Stimulated activated CD4-positive, alpha-beta T cell treated with anti-CD3 and anti-CD28 coated beads, Interleukin-12 subunit alpha, Interleukin-12 subunit beta, amount 100 ng/mL, for 24 hours (primary cell): Measurements from ENCODE around the gene MEX3C.

Experiments used
- DNase-seq, 2 experiments: peaks; one replicate each; pipeline ENCODE4 v3.0.0-alpha.2; 2020; ENCODE audit warnings: low read depth in 2 of 2

The MEX3C gene

GRCh38 chr18:51197661-51198424 lies at the start of gene MEX3C:
Gene MEX3C (minus strand): TSS chr18:51197681. CDS start chr18:51197320, 361 bp downstream.
- peak; percentile 99 to 100 for DNase-seq

- no peak for DNase-seq
Observed at GRCh38 chr18:51241226-51241625, 43.7 kb upstream of the MEX3C start.

- DNase-seq = no peak
Observed at GRCh38 chr18:51236225-51236624, 38.7 kb upstream of the MEX3C start.

DNA sequence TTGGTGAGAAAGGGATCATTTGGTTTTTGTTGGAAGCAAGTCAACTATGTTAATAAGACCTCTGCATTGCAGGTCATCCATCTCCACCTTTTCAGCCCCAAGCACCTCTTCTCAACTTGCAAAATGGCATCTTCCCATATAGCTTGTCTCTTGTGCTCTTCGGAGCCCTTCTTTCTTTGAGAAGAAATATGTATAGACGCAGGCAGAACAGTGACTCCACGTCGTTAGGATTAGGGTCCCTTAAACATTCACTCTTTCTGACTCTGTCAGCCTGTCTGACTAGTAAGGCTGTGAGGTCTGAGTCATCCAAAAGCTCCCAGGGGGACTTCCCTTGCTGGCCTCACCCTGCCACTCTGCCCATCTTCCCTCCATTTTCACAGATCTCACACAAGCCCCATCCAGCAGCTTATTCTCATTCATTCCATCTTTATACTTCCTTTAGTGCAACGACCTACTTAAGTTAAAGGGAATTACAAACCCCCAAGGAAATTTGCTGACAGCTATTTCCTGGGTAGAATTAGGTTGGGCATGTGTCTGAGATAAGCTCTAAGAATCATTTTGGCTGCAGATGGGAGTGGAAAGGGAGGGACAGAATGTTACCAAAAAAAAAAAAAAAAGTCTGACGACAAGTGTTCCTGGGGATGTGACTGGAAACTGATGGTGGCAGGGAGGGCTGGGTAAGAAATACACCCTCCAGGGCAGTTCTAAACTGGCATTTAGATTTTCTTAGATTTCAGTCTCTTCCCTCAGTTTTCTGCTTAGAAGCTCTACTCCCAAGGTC lies 37.7 kb upstream of the MEX3C start:
- peak; percentile 16 to 19 for DNase-seq

- no peak for DNase-seq
Observed at GRCh38 chr18:51234117-51235008, 36.9 kb upstream of the MEX3C start.

- no peak for DNase-seq
Observed at GRCh38 chr18:51229328-51229727, 31.8 kb upstream of the MEX3C start.

DNA sequence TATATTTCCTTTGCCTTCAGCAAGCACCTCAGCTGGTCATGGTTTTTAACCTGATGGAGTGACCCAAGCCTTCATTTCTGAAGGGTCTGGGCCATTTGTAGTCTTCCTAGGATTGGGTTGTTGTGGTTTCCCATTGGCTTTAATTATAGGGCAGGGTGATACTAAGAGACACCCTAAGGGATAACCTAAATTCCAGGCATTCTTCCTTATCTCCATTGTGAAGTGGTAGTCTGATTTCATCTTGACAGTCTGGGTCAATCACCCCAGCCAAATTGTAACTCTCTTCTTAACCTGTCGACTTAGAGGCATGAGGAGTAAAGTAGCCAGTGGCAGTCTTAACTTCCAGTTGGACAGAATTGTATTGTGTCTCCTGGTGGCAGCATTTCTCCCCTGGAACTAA lies 30.2 kb upstream of the MEX3C start:
- no peak for DNase-seq

- DNase-seq = no peak
Observed at GRCh38 chr18:51226587-51227350, 29.3 kb upstream of the MEX3C start.

DNA sequence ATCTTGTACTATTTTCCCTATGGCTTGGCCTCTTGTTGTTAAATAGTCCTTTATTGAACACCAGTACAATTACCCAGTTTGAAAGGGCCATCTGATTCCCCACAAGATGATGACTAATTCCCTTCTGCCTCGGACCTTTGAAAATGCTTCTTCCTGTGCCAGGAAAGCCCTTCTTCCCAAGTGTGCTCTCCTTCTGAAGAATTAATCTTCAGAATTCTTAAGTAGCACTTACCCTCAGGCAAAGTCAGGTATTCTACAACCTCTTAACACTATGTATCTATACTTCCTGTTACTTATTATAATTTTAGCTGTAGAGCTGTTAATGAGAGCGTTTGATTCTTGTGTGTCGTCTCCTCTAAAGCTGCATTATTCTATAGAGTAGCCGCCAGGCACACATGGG lies 28.6 kb upstream of the MEX3C start:
- no peak for DNase-seq

DNA sequence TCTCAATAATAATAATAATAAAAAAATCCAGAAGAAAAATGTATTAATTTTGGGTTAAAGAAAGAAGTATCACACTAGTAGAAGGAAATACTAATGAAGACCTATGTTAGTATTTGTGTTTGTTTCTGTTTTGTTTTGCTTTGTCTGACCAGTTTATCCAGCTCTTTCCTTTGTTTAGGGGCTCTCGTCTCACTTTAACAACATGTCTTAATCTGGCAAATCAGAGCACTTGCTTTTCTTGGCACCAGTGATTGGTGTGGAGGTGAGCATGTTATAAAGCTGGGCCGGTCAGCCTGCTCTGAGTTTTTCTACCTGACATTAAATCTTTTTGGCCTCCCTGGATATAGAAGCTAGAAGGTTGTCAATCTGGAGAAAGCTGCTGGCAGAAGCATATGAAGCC lies 15.1 kb upstream of the MEX3C start:
- DNase-seq = no peak

GRCh38 chr18:51211552-51211951 lies 14.1 kb upstream of the MEX3C start:
- peak in 1 of 2 experiments; percentile 35 for DNase-seq

DNA sequence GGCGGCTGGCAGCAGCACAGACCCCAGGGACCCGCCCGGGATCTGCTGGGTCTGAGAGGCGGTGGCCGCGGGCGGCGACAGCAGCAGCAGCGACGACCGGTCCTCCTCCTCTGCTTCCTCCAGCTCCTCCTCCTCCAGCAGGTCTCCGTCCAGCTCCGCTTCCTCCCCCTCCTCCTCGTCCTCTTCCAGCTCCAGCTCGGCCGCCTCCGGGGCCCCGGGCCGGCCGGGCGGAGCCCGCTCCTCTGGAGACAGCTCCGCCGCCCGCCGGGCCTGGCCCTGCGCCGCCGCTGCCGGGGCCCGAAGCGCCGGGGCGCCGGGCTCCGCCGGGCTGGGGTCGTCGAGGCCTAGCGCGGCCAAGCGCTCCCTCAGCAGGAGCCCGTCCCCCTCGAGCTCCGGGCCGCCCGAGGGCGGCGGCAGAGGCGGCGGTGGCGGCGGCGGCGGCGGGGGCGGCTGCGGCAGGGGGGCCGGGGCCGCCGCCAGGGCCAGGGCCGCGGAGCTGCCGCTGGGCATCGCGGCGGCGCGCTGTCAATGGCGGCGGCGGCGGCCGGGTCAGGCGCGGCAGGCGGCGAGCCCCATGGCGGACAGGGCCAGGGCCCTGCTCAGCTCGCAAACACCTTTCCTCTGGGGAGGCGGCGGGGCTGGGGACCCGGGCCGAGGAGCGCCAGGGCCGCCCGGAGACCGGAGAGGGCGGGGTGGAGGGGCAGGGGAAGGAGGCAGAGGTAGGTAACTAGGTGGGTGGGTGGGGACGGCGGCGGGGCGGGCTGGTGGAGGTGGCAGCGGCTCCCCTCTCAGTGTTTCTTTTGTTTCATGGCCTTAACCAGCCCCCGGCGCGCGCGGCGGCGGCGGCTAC lies 445 bp downstream of the MEX3C start:
- DNase-seq = no peak

GRCh38 chr18:51196118-51196810 lies 1.2 kb downstream of the MEX3C start:
- DNase-seq = peak; percentile 15 to 29

DNA sequence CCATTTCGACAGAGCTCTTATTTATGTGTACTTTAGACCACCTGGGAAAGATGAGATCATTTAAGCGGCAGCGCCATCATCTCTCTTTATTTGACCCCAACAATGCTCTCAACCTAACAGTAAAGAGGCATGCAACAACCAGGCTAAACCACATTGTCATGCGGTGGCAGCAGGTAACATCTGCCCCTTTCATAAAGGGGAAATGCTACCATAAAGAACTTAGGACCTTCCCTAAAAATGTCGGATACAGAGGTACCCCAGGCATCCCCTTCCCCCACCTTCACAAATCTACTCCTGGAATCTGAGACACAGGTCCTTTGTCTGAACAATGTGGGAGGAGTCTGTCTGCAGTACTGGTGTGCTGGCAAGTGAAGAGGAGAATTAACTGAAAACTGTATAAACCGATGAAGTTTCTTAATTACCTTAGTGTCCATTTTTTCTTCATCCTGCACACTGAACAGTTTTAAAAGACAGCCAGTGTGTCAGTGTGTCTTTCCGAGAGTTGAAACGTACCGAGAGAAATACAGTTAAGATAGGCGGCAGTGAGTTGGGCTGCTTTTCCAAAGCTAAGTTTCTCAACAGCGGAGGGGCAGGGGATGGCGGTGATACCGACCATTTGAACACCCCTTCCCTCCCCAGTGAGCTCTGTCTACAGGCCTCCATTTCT lies 1.9 kb downstream of the MEX3C start:
- DNase-seq = no peak

GRCh38 chr18:51195086-51195450 lies 2.4 kb downstream of the MEX3C start:
- no peak for DNase-seq

DNA sequence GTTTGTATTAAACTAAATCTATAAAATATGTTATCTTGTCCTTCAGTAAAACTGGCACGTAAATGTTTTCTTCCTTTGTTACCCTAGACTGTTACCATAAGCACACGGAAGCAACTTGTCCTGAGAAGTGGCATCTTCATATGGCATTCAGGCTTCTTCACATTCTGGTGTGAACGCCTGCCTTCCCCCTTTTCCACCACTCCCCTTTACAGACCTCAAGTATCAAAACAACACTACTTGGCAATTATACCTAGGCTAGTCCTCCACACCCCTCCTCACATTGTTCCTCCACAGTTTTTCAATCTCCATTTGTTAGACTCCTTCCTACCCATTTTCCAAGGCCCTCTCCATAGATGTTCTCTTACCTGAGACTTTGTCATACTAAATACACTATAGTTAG lies 2.9 kb downstream of the MEX3C start:
- no peak for DNase-seq

- no peak for DNase-seq
Observed at GRCh38 chr18:51193621-51194287, 3.7 kb downstream of the MEX3C start.

DNA sequence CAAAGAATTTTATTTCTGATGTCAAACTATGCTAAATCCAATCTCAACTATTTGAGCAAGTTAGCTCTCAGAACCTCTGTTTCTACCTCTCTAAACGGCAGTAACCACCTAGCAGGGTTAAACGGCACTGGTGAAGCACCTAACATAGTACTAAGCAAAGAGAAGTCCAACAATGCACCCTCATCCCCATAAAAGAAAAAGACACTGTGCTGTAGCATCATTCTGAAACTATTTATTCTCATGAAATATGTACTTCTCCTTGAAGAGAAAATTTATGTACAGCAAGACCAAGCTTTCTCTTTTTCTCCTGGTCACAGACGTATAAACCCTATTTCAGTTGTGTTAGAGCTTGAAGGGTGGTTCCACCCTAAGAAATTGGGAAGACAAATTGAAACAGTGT lies 4.8 kb downstream of the MEX3C start:
- DNase-seq = no peak

- DNase-seq = no peak
Observed at GRCh38 chr18:51192026-51192425, 5.5 kb downstream of the MEX3C start.
